ENCODE measurements around the gene ST7. TPM values are rescaled to one million over a fixed set of nuclear protein-coding genes. Genes with fewer than 3 reads are reported as not detected.

ST7 gene
- total RNA-seq, 1 experiment from 2014 or later, result 12.9 TPM

GRCh38 chr7:117184367-117184766, 231.1 kb downstream of the ST7 start:
- no peak for DNase-seq
- Histone ChIP-seq H3K79me1 (ENCODE audit: insufficient read depth, low read depth, low read length, poor library complexity, severe bottlenecking) (no peaks in the 10 kb centered on the region), H3K14ac (ENCODE audit: insufficient read depth, low read length) (no peak overlapping the region), H3K9me3 (ENCODE audit: control insufficient read depth, low read depth, low read length) (no peaks in the 10 kb centered on the region), H4K91ac (ENCODE audit: insufficient read length, low read depth, low read length) (no peak overlapping the region), H2BK5ac (ENCODE audit: insufficient read length, low read length) (no peak overlapping the region), H2BK20ac (ENCODE audit: low read depth, low read length, poor library complexity, severe bottlenecking) (no peak overlapping the region), H3K23ac (ENCODE audit: insufficient read length, low read depth, low read length) (no peak overlapping the region), H3T11ph (ENCODE audit: low read length) (no peak overlapping the region), H3K4me2 (ENCODE audit: insufficient read depth, insufficient read length, low read length) (no peak overlapping the region), H3K18ac (ENCODE audit: insufficient read length, low read depth, low read length) (no peak overlapping the region), H3K27me3 (ENCODE audit: insufficient read depth, low read length) (no peaks in the 10 kb centered on the region), H2AFZ (ENCODE audit: low read length) (no peak overlapping the region), H2BK120ac (ENCODE audit: low read depth, low read length, poor library complexity, severe bottlenecking) (no peak overlapping the region), H2BK15ac (ENCODE audit: low read depth, low read length) (no peak overlapping the region), H4K5ac (ENCODE audit: insufficient read length, low read depth, low read length) (no peak overlapping the region), H3K56ac (ENCODE audit: insufficient read length, low read depth, low read length) (no peak overlapping the region), H2AK5ac (ENCODE audit: insufficient read length, low read length) (no peak overlapping the region), H3K27ac (ENCODE audit: insufficient read length, low read depth, low read length) (no peak overlapping the region), H3K23me2 (ENCODE audit: insufficient read length, low read depth, low read length, poor library complexity, severe bottlenecking) (no peaks in the 10 kb centered on the region), H3K9ac (ENCODE audit: extremely low read depth, insufficient read length, low read length) (no peak overlapping the region), H4K20me1 (ENCODE audit: control insufficient read depth, insufficient read depth, insufficient read length) (no peaks in the 10 kb centered on the region), H3K4me1 (ENCODE audit: insufficient read depth, low read length) (no peaks in the 10 kb centered on the region), H2BK12ac (ENCODE audit: insufficient read length, low read depth, low read length) (no peak overlapping the region), H4K8ac (replicated peaks; ENCODE audit: insufficient read length, low read depth, low read length) (no peak overlapping the region), H3K4ac (ENCODE audit: low read depth, low read length) (no peak overlapping the region), H3K79me2 (ENCODE audit: insufficient read depth, low read length) (no peaks in the 10 kb centered on the region)
- H3K27ac Mint-ChIP-seq, result no peak overlapping the region
- H3K27me3 Mint-ChIP-seq (ENCODE audit: low read depth), result no peaks in the 10 kb centered on the region
- no peak for TF ChIP-seq CTCF (conservative IDR thresholded peaks at IDR 0.05)
- H3K4me1 Mint-ChIP-seq, result no peaks in the 10 kb centered on the region
- no peaks in the 10 kb centered on the region for H3K36me3 Mint-ChIP-seq (ENCODE audit: insufficient read depth in 1 of 3, low read depth in 3 of 3)
- no peaks in the 10 kb centered on the region for H3K9me3 Mint-ChIP-seq
- WGBS (ENCODE audit: extremely low coverage, insufficient read length, low lambda C conversion rate), result no CpG with 5 or more reads among the region's 2 CpGs
- no peak overlapping the region for H3K4me3 Mint-ChIP-seq
